Endothelial cell of umbilical vein (primary cell): ENCODE data around the gene MCL1.

Experiments
- EZH2 ChIP-seq: IDR thresholded peaks from 2 replicates; pipeline ENCODE4 v1.6.1; 2012; ENCODE audit warnings: borderline replicate concordance, low read depth, mild to moderate bottlenecking, moderate library complexity, low read length, inconsistent platforms; ENCODE audit not compliant: severe bottlenecking
- FOS ChIP-seq: IDR thresholded peaks from 2 replicates; pipeline ENCODE4 v1.6.1; 2011; ENCODE audit warnings: mild to moderate bottlenecking, low read length, moderate library complexity, borderline replicate concordance; ENCODE audit not compliant: insufficient read depth
- GATA2 ChIP-seq: IDR thresholded peaks from 2 replicates; pipeline ENCODE4 v1.7.0; 2011; ENCODE audit warnings: low read depth, mild to moderate bottlenecking, moderate library complexity, mixed read lengths, low read length; ENCODE audit not compliant: insufficient read length, insufficient read depth
- JUN ChIP-seq: IDR thresholded peaks from 2 replicates; pipeline ENCODE4 v1.6.1; 2011; ENCODE audit warnings: borderline replicate concordance, low read depth; ENCODE audit not compliant: insufficient read length, insufficient read depth
- MYC ChIP-seq: IDR thresholded peaks from one replicate; pipeline ENCODE4 v1.6.1; 2011; ENCODE audit warnings: mild to moderate bottlenecking, low read depth, low read length
- POLR2A ChIP-seq: IDR thresholded peaks from 2 replicates; pipeline ENCODE4 v1.6.1; 2012; ENCODE audit warnings: low read depth, mild to moderate bottlenecking, control low read depth, low read length
- POLR2AphosphoS5 ChIP-seq: IDR thresholded peaks from 2 replicates; pipeline ENCODE4 v1.6.1; 2012; ENCODE audit warnings: low read depth, mild to moderate bottlenecking, control low read depth, low read length, moderate library complexity; ENCODE audit not compliant: insufficient read depth
- TF ChIP-seq, protein P1 (sequence below), 2 donors: IDR thresholded peaks; 1 replicate in 1 of 2; 2 replicates in 1 of 2; pipeline ENCODE4 v1.5.1; 2011; ENCODE audit warnings: low read length in 2 of 2, mild to moderate bottlenecking in 2 of 2, moderate library complexity in 2 of 2, control low read depth in 1 of 2, inconsistent platforms in 1 of 2, low read depth in 1 of 2; ENCODE audit not compliant: insufficient read depth in 1 of 2; ENCODE audit errors: extremely low read depth in 1 of 2
- TF ChIP-seq, protein P2 (sequence below): IDR thresholded peaks from 2 replicates; pipeline ENCODE4 v1.6.1; 2011; ENCODE audit not compliant: insufficient read depth, insufficient read length

DNA sequence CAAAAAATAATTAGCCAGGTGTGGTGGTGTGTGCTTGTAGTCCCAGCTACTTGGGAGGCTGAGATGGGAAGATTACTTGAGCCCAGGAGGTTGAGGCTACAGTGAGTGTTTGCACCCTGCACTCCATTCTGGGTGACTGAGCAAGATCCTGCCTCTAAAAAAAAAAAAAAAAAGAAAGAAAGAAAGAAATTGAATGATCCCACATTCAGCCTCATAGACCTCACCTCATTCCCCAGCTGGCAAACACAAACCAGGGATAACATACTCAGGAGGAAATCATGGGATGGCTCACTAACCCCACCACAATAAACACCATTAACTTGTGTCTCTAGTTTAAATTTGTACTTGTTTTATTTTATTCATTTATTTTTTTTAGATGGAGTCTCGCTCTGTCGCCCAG is 41.5 kb upstream of the MCL1 start:
- TF ChIP-seq POLR2A = no peak
- TF ChIP-seq, protein P1, sequence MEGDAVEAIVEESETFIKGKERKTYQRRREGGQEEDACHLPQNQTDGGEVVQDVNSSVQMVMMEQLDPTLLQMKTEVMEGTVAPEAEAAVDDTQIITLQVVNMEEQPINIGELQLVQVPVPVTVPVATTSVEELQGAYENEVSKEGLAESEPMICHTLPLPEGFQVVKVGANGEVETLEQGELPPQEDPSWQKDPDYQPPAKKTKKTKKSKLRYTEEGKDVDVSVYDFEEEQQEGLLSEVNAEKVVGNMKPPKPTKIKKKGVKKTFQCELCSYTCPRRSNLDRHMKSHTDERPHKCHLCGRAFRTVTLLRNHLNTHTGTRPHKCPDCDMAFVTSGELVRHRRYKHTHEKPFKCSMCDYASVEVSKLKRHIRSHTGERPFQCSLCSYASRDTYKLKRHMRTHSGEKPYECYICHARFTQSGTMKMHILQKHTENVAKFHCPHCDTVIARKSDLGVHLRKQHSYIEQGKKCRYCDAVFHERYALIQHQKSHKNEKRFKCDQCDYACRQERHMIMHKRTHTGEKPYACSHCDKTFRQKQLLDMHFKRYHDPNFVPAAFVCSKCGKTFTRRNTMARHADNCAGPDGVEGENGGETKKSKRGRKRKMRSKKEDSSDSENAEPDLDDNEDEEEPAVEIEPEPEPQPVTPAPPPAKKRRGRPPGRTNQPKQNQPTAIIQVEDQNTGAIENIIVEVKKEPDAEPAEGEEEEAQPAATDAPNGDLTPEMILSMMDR (IDR thresholded peaks at IDR 0.05; ENCODE audit: extremely low read depth in 1 of 2, insufficient read depth in 1 of 2, low read depth in 1 of 2, low read length in 2 of 2) = no peak
- no peak for TF ChIP-seq POLR2AphosphoS5
- TF ChIP-seq, protein P2, sequence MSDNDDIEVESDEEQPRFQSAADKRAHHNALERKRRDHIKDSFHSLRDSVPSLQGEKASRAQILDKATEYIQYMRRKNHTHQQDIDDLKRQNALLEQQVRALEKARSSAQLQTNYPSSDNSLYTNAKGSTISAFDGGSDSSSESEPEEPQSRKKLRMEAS = no peak
- TF ChIP-seq EZH2 = no peak
- no peak for TF ChIP-seq FOS
- TF ChIP-seq JUN = no peak
- TF ChIP-seq MYC = no peak
- TF ChIP-seq GATA2 = no peak
